IPS DF 4.7 (cell line): ENCODE data around the gene ST3GAL3.
"Not testable (repeated sequence)": the region's sequence is repeated elsewhere in the genome, so short reads cannot be mapped to it uniquely, and the experiment has no call there.

Experiments
- DNase-seq: peaks from one replicate; pipeline ENCODE4 v3.0.0-alpha.2; 2013; ENCODE audit warnings: low spot score; ENCODE audit errors: extremely low read depth

Gene ST3GAL3

DNA sequence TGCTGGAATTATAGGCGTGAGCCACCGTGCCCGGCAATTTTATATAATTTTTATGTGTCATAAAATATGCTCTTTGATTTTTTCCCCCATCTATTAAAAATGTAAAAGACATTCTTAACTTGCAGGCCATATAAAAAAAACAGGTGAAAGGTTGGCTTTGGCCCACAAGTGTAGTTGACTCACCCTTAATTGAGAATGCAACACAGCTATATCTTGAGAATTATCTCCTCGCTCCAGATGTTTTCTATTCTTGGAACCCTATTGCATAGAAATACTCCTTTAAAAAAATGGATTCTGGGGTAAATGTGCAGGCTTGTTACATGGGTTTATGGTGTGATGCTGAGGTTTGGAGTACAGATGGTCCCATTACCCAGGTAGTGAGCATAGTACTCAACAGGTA lies 112.0 kb downstream of the ST3GAL3 start:
- no peak for DNase-seq

DNA sequence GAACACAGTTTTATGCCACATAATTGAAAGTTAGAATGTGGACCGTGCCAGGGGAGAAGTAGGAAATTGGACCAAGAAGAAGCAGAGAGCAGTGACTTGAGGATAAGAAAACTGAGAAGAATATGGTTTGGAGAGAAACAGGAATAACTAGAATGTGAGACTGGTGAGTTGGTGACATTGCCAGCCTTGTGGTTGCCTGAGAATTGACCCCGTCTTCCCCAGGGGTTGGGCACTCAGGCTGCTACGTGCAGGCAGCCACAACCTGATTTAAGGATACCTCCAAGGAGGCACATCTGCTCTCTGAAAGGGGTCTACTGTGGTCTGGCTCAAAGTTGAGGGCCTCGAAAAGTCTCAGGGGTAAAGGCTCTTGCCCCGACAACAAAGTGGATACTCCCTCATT lies 114.1 kb downstream of the ST3GAL3 start:
- no peak for DNase-seq

- DNase-seq, result no peak
These were observed 114.8 kb downstream of the ST3GAL3 start for GRCh38 chr1:43822040-43822690.

GRCh38 chr1:43824795-43825194 lies 117.5 kb downstream of the ST3GAL3 start:
- no peak for DNase-seq

GRCh38 chr1:43828574-43828973 lies 121.2 kb downstream of the ST3GAL3 start:
- DNase-seq, result no peak

DNA sequence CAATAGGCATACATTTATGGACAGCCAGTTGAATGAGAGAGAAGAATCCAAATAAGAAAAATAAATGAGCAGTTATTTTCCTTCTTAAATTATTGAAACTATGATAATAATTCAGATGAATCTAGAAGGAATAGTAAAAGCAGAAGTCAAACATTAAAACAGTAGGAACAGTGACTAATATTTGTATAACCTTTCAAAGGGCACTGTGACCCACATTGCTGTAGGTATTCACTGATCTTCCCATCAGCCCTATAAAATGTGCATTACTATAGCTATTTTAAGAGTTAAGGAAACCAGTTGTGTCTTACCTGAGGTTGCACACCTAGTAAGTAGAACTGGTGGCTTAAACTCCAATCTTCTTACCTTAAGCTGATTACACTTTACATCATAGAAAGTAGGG lies 123.5 kb downstream of the ST3GAL3 start:
- DNase-seq, result no peak

GRCh38 chr1:43831851-43832250 lies 124.5 kb downstream of the ST3GAL3 start:
- no peak for DNase-seq

GRCh38 chr1:43832255-43832654 lies 124.9 kb downstream of the ST3GAL3 start:
- no peak for DNase-seq

GRCh38 chr1:43832998-43833397 lies 125.7 kb downstream of the ST3GAL3 start:
- no peak for DNase-seq

DNA sequence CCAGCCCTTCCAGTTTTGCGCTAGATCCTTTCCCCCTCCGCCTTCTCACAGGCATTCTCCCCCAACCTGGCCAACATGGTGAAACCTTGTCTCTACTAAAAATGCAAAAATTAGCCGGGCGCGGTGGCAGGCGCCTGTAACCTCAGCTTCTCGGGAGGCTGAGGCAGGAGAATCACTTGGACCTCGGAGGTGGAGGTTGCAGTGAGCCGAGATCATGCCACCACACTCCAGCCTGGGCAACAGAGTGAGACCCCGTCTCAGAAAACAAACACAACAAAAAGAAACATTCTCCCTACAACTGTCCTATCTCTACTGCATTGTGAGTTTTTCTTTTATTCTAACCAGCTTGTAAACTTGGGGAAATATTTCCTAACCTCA lies 126.6 kb downstream of the ST3GAL3 start:
- DNase-seq, result not testable (repeated sequence)

GRCh38 chr1:43834280-43835081 lies 127.1 kb downstream of the ST3GAL3 start:
- DNase-seq, result no peak

- no peak for DNase-seq
These were observed 128.0 kb downstream of the ST3GAL3 start for GRCh38 chr1:43835082-43836021.

- DNase-seq, result no peak
These were observed 129.1 kb downstream of the ST3GAL3 start for GRCh38 chr1:43836267-43836951.

- no peak for DNase-seq
These were observed 131.7 kb downstream of the ST3GAL3 start for GRCh38 chr1:43839056-43839455.

- DNase-seq, result no peak
These were observed 134.2 kb downstream of the ST3GAL3 start for GRCh38 chr1:43841321-43842174.

- no peak for DNase-seq
These were observed 134.8 kb downstream of the ST3GAL3 start for GRCh38 chr1:43842175-43842498.

DNA sequence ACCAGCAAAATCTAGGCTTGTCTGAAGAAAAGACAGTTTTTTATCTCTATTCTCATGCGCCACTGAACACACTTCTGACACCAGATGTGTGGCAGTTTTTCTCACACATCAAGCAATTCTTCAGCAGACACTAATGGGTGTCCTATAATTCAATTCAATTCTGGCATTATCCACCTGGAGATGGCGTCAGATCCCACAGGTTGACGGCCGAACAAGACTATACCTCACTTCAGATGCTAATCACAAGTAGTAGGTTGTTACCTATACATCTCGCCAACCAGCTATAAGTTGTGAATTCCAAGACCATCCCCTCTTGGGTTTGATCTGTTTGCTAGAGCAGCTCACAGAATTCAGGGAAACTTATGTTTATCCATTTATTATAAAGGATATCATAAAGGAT lies 136.3 kb downstream of the ST3GAL3 start:
- no peak for DNase-seq

GRCh38 chr1:43844114-43844513 lies 136.8 kb downstream of the ST3GAL3 start:
- DNase-seq, result no peak

DNA sequence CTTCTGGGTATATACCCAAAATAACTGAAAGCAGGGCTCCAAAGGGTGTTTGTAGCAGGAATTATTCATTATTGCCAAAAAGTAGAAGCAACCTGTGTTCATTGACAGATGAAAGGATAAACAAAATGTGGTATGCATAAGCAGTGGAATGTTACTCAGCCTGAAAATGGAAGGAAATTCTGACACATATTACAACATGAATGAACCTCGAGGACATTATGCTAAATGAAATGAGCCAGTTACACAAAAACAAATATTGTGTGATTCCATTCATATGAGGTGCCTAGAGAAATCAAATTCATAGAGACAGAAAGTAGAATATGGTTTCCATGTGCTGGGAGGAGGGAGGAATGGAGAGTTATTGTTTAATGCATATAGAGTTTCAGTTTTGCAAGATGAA lies 140.0 kb downstream of the ST3GAL3 start:
- no peak for DNase-seq

- DNase-seq, result no peak
These were observed 140.5 kb downstream of the ST3GAL3 start for GRCh38 chr1:43847882-43848281.

DNA sequence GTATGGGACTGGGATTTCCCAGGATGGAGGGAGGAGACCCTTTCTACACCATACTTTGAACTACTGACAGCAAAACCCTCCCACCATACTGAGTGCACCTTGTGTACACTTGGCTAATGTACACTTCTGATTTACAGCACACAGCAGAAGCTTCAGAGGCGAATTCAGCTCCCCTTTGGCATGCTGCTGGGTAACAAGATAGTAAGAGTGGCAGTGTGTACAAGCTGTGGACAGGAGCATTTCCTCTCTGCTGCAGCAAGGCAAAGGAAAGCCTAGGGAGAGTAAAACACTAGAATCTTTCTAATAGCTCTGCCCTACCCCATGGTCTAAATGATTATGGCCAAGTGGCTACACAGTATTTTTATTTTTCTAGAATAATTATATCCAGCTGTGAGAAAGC lies 142.3 kb downstream of the ST3GAL3 start:
- no peak for DNase-seq
